H9 (cell line): ENCODE results near the gene SLC44A3. TPM values are rescaled to one million over a fixed set of nuclear protein-coding genes. Genes with fewer than 3 reads are reported as not detected.

ENCODE experiments used
- DNase-seq: peaks from one replicate; pipeline ENCODE4 v3.0.0-alpha.2; 2017
- H2AFZ ChIP-seq: one replicate; pipeline ENCODE4 v1.6.1; 2013; ENCODE audit warnings: mild to moderate bottlenecking, low read length, control low read depth, moderate library complexity
- H2AK5ac ChIP-seq: 2 replicates; pipeline ENCODE4 v1.6.1; 2013; ENCODE audit warnings: low read length, control low read depth, mixed read lengths; ENCODE audit not compliant: insufficient read length
- H2BK120ac ChIP-seq: one replicate; pipeline ENCODE4 v1.6.1; 2013; ENCODE audit warnings: low read depth, mild to moderate bottlenecking, low read length, control low read depth, inconsistent platforms; ENCODE audit not compliant: poor library complexity, severe bottlenecking
- H2BK12ac ChIP-seq: 2 replicates; pipeline ENCODE4 v1.6.1; 2013; ENCODE audit warnings: low read length, control low read depth, mixed read lengths, low read depth; ENCODE audit not compliant: insufficient read length
- H2BK15ac ChIP-seq: 2 replicates; pipeline ENCODE4 v1.6.1; 2013; ENCODE audit warnings: low read depth, low read length, control low read depth
- H2BK20ac ChIP-seq: one replicate; pipeline ENCODE4 v1.6.1; 2013; ENCODE audit warnings: low read depth, mild to moderate bottlenecking, low read length, control low read depth, inconsistent platforms; ENCODE audit not compliant: poor library complexity, severe bottlenecking
- H2BK5ac ChIP-seq: 2 replicates; pipeline ENCODE4 v1.6.1; 2013; ENCODE audit warnings: low read length, control low read depth, mixed read lengths; ENCODE audit not compliant: insufficient read length
- H3K14ac ChIP-seq: 2 replicates; pipeline ENCODE4 v1.6.1; 2013; ENCODE audit warnings: low read length, control low read depth; ENCODE audit not compliant: insufficient read depth
- H3K18ac ChIP-seq: 2 replicates; pipeline ENCODE4 v1.6.1; 2013; ENCODE audit warnings: low read depth, mild to moderate bottlenecking, mixed read lengths, low read length, control low read depth; ENCODE audit not compliant: insufficient read length
- H3K23ac ChIP-seq: 2 replicates; pipeline ENCODE4 v1.6.1; 2013; ENCODE audit warnings: low read length, control low read depth, mixed read lengths, low read depth; ENCODE audit not compliant: insufficient read length
- H3K23me2 ChIP-seq: 2 replicates; pipeline ENCODE4 v1.6.1; 2013; ENCODE audit warnings: low read depth, mild to moderate bottlenecking, mixed read lengths, low read length, control low read depth; ENCODE audit not compliant: insufficient read length, poor library complexity, severe bottlenecking
- H3K27ac ChIP-seq: 2 replicates; pipeline ENCODE4 v1.5.1; 2013; ENCODE audit warnings: low read length, control low read depth, mixed read lengths, low read depth; ENCODE audit not compliant: insufficient read length
- H3K27me3 ChIP-seq: 2 replicates; pipeline ENCODE4 v1.6.1; 2013; ENCODE audit warnings: low read length, control low read depth, inconsistent platforms; ENCODE audit not compliant: insufficient read depth
- H3K4ac ChIP-seq: 2 replicates; pipeline ENCODE4 v1.6.1; 2013; ENCODE audit warnings: low read depth, mild to moderate bottlenecking, control low read depth, inconsistent platforms, low read length, moderate library complexity
- H3K4me1 ChIP-seq: 2 replicates; pipeline ENCODE4 v1.6.1; 2013; ENCODE audit warnings: low read length, control low read depth, inconsistent platforms; ENCODE audit not compliant: insufficient read depth
- H3K4me2 ChIP-seq: 2 replicates; pipeline ENCODE4 v1.6.1; 2013; ENCODE audit warnings: low read length, control low read depth, mixed read lengths; ENCODE audit not compliant: insufficient read length, insufficient read depth
- H3K56ac ChIP-seq: 2 replicates; pipeline ENCODE4 v1.6.1; 2013; ENCODE audit warnings: low read depth, mild to moderate bottlenecking, mixed read lengths, low read length, control low read depth; ENCODE audit not compliant: insufficient read length
- H3K79me1 ChIP-seq: 2 replicates; pipeline ENCODE4 v1.6.1; 2013; ENCODE audit warnings: low read depth, mild to moderate bottlenecking, moderate library complexity, low read length, control low read depth, inconsistent platforms; ENCODE audit not compliant: insufficient read depth, poor library complexity, severe bottlenecking
- H3K79me2 ChIP-seq: 2 replicates; pipeline ENCODE4 v1.6.1; 2013; ENCODE audit warnings: low read length, control low read depth, inconsistent platforms; ENCODE audit not compliant: insufficient read depth
- H3K9ac ChIP-seq: 2 replicates; pipeline ENCODE4 v1.6.1; 2013; ENCODE audit warnings: low read length, control low read depth, mixed read lengths; ENCODE audit not compliant: insufficient read length; ENCODE audit errors: extremely low read depth
- H3K9me3 ChIP-seq: one replicate; pipeline ENCODE4 v1.6.1; 2013; ENCODE audit warnings: low read depth, low read length, inconsistent platforms; ENCODE audit not compliant: control insufficient read depth
- H3T11ph ChIP-seq: one replicate; pipeline ENCODE4 v1.6.1; 2013; ENCODE audit warnings: mild to moderate bottlenecking, low read length, control low read depth, inconsistent platforms
- H4K20me1 ChIP-seq: one replicate; pipeline ENCODE4 v1.6.1; 2013; ENCODE audit not compliant: control insufficient read depth, insufficient read length, insufficient read depth
- H4K5ac ChIP-seq: 2 replicates; pipeline ENCODE4 v1.6.1; 2013; ENCODE audit warnings: low read depth, mild to moderate bottlenecking, mixed read lengths, low read length, control low read depth; ENCODE audit not compliant: insufficient read length
- H4K8ac ChIP-seq: replicated peaks from 2 replicates; pipeline ENCODE4 v1.6.1; 2013; ENCODE audit warnings: low read length, control low read depth, mixed read lengths, low read depth; ENCODE audit not compliant: insufficient read length
- H4K91ac ChIP-seq: 2 replicates; pipeline ENCODE4 v1.6.1; 2013; ENCODE audit warnings: low read depth, mild to moderate bottlenecking, moderate library complexity, mixed read lengths, low read length, control low read depth; ENCODE audit not compliant: insufficient read length
- H3K27ac Mint-ChIP-seq, 3 experiments: 2 replicates in 2 of 3; 3 replicates in 1 of 3; pipeline ENCODE4 v1.8.0; 2020 to 2021; ENCODE audit warnings: mixed read lengths in 3 of 3, mild to moderate bottlenecking in 1 of 3, moderate library complexity in 1 of 3
- H3K27me3 Mint-ChIP-seq: 2 replicates; pipeline ENCODE4 v1.8.0; 2021; ENCODE audit warnings: low read depth, mild to moderate bottlenecking, moderate library complexity, mixed read lengths
- H3K36me3 Mint-ChIP-seq, 3 experiments: 2 replicates in 2 of 3; 3 replicates in 1 of 3; pipeline ENCODE4 v1.8.0; 2020 to 2021; ENCODE audit warnings: low read depth in 3 of 3, mixed read lengths in 3 of 3; ENCODE audit not compliant: insufficient read depth in 1 of 3
- H3K4me1 Mint-ChIP-seq, 2 experiments: 2 replicates each; pipeline ENCODE4 v1.8.0; 2020; ENCODE audit warnings: mixed read lengths in 2 of 2
- H3K4me3 Mint-ChIP-seq, 2 experiments: 2 replicates in 1 of 2; 3 replicates in 1 of 2; pipeline ENCODE4 v1.8.0; 2020 to 2021; ENCODE audit warnings: mild to moderate bottlenecking in 2 of 2, mixed read lengths in 2 of 2, moderate library complexity in 1 of 2
- H3K9me3 Mint-ChIP-seq, 2 experiments: 2 replicates in 1 of 2; 3 replicates in 1 of 2; pipeline ENCODE4 v1.8.0; 2020; ENCODE audit warnings: mild to moderate bottlenecking in 2 of 2, mixed read lengths in 2 of 2, moderate library complexity in 1 of 2
- CTCF ChIP-seq: fragments of 200-600 bp; sonication (generic); conservative IDR thresholded peaks from 3 replicates; pipeline ENCODE4 v1.8.0; 2021; ENCODE audit warnings: antibody characterized with exemption, mild to moderate bottlenecking
- WGBS: extraction: QIAGEN DNeasy Blood & Tissue Kit; methylation state at CpG from one replicate; pipeline ENCODE4 v1.1.7; 2013; ENCODE audit warnings: missing lambda C conversion rate, low lambda C conversion rate, mixed read lengths; ENCODE audit not compliant: insufficient read length; ENCODE audit errors: extremely low coverage; 5-methylcytosine and 5-hydroxymethylcytosine counted together
- total RNA-seq: library from RNA; stranded (reverse); gene quantifications from 2 replicates; pipeline ENCODE4 v1.2.1, GENCODE V29; 2021

The SLC44A3 gene
- total RNA-seq, 1 experiment from 2014 or later, result 5.5 TPM

DNA sequence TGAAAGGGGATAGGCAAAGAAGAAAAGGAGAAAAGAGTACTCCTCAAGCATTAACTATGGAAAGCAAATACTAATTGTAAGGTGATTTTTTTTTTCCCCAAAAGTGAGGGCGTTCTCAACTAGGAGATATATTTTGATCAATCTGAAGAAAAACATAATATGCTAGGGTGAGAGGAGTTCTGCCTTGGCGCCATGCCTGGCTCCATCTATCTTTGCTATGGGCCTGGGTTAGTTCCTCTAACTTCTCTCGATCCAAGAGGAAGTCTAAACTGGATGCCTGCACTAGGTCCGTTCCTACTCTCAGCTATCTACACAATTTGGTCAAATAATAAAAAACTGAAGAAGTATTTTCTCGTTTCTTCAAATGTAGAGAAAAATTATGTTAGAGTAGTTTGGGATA, 86.2 kb downstream of the SLC44A3 start:
- no peak overlapping the region for H2BK12ac ChIP-seq
- Mint-ChIP-seq H3K4me3 (no peak overlapping the region), H3K9me3 (no peaks in the 10 kb centered on the region), H3K4me1 (peaks cover 44 to 46% of the 10 kb centered on the region in 2 experiments), H3K27ac (peak overlapping the region in 1 of 3 experiments; percentile 5; a peak in 1 of 7 replicates), H3K36me3 (peaks cover 36 to 57% (median 37%) of the 10 kb centered on the region in 3 experiments), H3K27me3 (no peaks in the 10 kb centered on the region)
- no peak overlapping the region for H2BK5ac ChIP-seq
- no peak overlapping the region for H3K4me2 ChIP-seq
- H2BK15ac ChIP-seq, result no peak overlapping the region
- H3K9ac ChIP-seq, result no peak overlapping the region
- H3K79me2 ChIP-seq, result peaks cover 44% of the 10 kb centered on the region
- H3K56ac ChIP-seq, result no peak overlapping the region
- H3T11ph ChIP-seq, result no peak overlapping the region
- H4K5ac ChIP-seq, result no peak overlapping the region
- no peak for TF ChIP-seq CTCF
- H2BK20ac ChIP-seq, result no peak overlapping the region
- H3K79me1 ChIP-seq, result peaks cover 21% of the 10 kb centered on the region
- no peaks in the 10 kb centered on the region for H4K20me1 ChIP-seq
- H2BK120ac ChIP-seq, result no peak overlapping the region
- H3K23ac ChIP-seq, result no peak overlapping the region
- H3K9me3 ChIP-seq, result no peaks in the 10 kb centered on the region
- H3K14ac ChIP-seq, result no peak overlapping the region
- H3K18ac ChIP-seq, result no peak overlapping the region
- no peak overlapping the region for H4K91ac ChIP-seq
- H3K4me1 ChIP-seq, result peaks cover 16% of the 10 kb centered on the region
- no peak overlapping the region for H2AFZ ChIP-seq
- no peak overlapping the region for H4K8ac ChIP-seq
- no peaks in the 10 kb centered on the region for H3K27me3 ChIP-seq
- no peak for DNase-seq
- no CpG with 5 or more reads among the region's 5 CpGs for WGBS
- no peak overlapping the region for H2AK5ac ChIP-seq
- no peak overlapping the region for H3K27ac ChIP-seq
- no peaks in the 10 kb centered on the region for H3K23me2 ChIP-seq
- no peak overlapping the region for H3K4ac ChIP-seq
